Heart left ventricle (tissue), 16 donors: ENCODE measurements around the gene MAGEH1. TPM values are rescaled to one million over a fixed set of nuclear protein-coding genes. Genes with fewer than 3 reads are reported as not detected.

Experiments used
- ATAC-seq, 4 donors: fragments of 200-7000 bp; cut with Tn5 transposase; one replicate each; pipeline ENCODE4 v1.9.1; 2020 to 2022; ENCODE audit warnings: moderate library complexity in 4 of 4, mild to moderate bottlenecking in 3 of 4, moderate number of reproducible peaks in 1 of 4
- DNase-seq, 5 donors: peaks; one replicate each; pipeline ENCODE4 v3.0.0-alpha.2; 2020
- H3K27ac ChIP-seq, 12 donors: fragments of 200-600 bp; sonication (generic) in 4 of 12; one replicate each; pipeline versions ENCODE4 v1.5.0 to v1.8.0; 2016 to 2022; ENCODE audit warnings: mild to moderate bottlenecking in 2 of 12
- H3K27me3 ChIP-seq, 9 donors: fragments of 200-600 bp; sonication (generic) in 2 of 9; one replicate each; pipeline versions ENCODE4 v1.5.1 to v1.8.0; 2016 to 2022; ENCODE audit warnings: mild to moderate bottlenecking in 3 of 9
- H3K36me3 ChIP-seq, 9 donors: fragments of 200-600 bp; sonication (generic) in 2 of 9; one replicate each; pipeline versions ENCODE4 v1.5.0 to v1.8.0; 2018 to 2022; ENCODE audit warnings: mild to moderate bottlenecking in 2 of 9
- H3K4me1 ChIP-seq, 12 donors: fragments of 200-600 bp; sonication (generic) in 4 of 12; one replicate each; pipeline versions ENCODE4 v1.5.0 to v1.8.0; 2016 to 2022; ENCODE audit warnings: mild to moderate bottlenecking in 3 of 12
- H3K4me3 ChIP-seq, 12 donors: fragments of 200-600 bp; sonication (generic) in 4 of 12; one replicate each; pipeline versions ENCODE4 v1.5.0 to v1.8.0; 2017 to 2022; ENCODE audit warnings: mild to moderate bottlenecking in 9 of 12, moderate library complexity in 4 of 12
- H3K9me3 ChIP-seq, 12 donors: fragments of 200-600 bp; sonication (generic) in 4 of 12; one replicate each; pipeline versions ENCODE4 v1.5.0 to v1.8.0; 2016 to 2022; ENCODE audit warnings: mild to moderate bottlenecking in 1 of 12
- CTCF ChIP-seq, 12 donors: fragments of 200-600 bp; sonication (generic) in 4 of 12; IDR thresholded peaks; one replicate each; pipeline versions ENCODE4 v1.5.0 to v1.8.0; 2018 to 2022; ENCODE audit warnings: antibody characterized with exemption in 12 of 12, mild to moderate bottlenecking in 5 of 12
- POLR2A ChIP-seq, 2 donors: fragments of 450-650 bp; IDR thresholded peaks; one replicate each; pipeline ENCODE4 v1.6.1; 2017; ENCODE audit warnings: antibody characterized with exemption in 2 of 2, mild to moderate bottlenecking in 2 of 2, moderate library complexity in 2 of 2
- WGBS, 4 donors: extraction: QIAGEN DNeasy Blood & Tissue Kit in 2 of 4; methylation state at CpG; one replicate each; pipeline versions ENCODE4 v1.1.5 to v1.1.7; 2013 to 2018; 5-methylcytosine and 5-hydroxymethylcytosine counted together
- intact Hi-C, 10 donors: fragments of 100-400 bp; cut with DNase I; formaldehyde crosslinking; loops; one replicate each; pipeline versions ENCODE4 v1.11.1 to v1.14.2; 2022
- microRNA-seq, 4 donors: library from miRNA; unstranded; fragments of <30 nt; microRNA quantifications; one replicate each; pipeline versions ENCODE4 to v1.2.0, GENCODE V29; 2017 to 2020
- polyA plus RNA-seq, 2 donors: library from polyadenylated mRNA; stranded (reverse); fragments of 200-250 nt; gene quantifications; one replicate each; pipeline ENCODE4 v1.2.3, GENCODE V29; 2013
- total RNA-seq, 9 donors: library from RNA; depleted of rRNA in 2 of 9; stranded (reverse); fragments of >200 nt in 2 of 9; fragmentation: NEBNext Ultra II Directional in 3 of 9; extraction: Animal tissue kit (Norgen Biotek cat#: 25700) in 3 of 9; gene quantifications; one replicate each; pipeline versions ENCODE4 v1.1.0 to v1.2.4, GENCODE V29; 2016 to 2023
- donor health status: ischemic (EF 13 %, LVEDD 7.1; RV severe dilation, severe dysfunction).
- donor health status: healthy with polysubstance abuse.
- donor health status: DM: no; HTN: yes; CAD: no.
- donor health status: DM: no; HTN: no; CAD: no.
- donor health status: ischemic (EF 25% LVEDD 6.9; RV normal size, moderate dysfunction).
- donor health status: ischemic (EF 25% LVEDD 5.7; RV mildly dilated, moderate dysfunction).
- donor health status: healthy.
- donor health status: DM: yes; HTN: yes; CAD: no.
- donor health status: ischemic (EF 35%, LVEDD 5.7; RV mildly dilated, moderate dysfunction).
- donor health status: nonischemic (EF 11% LVEDD 7.7; RV severe dilation, severe dysfunction).
- donor health status: DM: yes; HTN: yes; CAD: no.
- donor health status: PGD.
- donor health status: ischemic (EF 29% LVEDD 5.4; RV normal size, mild dysfunction).
- donor health status: nonischemic (EF 23%, LVEDD 6.1; RV moderate dilation, normal function).

MAGEH1 gene
- total and polyA plus RNA-seq, 11 donors: 6.0 to 27.6 (median 12.0) TPM

GRCh38 chrX:55490121-55490520, 38.2 kb downstream of the MAGEH1 start:
- DNase-seq (no peak), ATAC-seq (no peak)
- Histone ChIP-seq H3K4me3 (peak overlapping the region in 11 of 12 donors; percentile 47 to 86 (median 71)), H3K36me3 (no peaks in the 10 kb centered on the region), H3K27me3 (peaks cover 0 to 6% (median 0%) of the 10 kb centered on the region in 9 donors), H3K4me1 (peaks cover 0 to 7% (median 0%) of the 10 kb centered on the region in 12 donors), H3K9me3 (no peaks in the 10 kb centered on the region), H3K27ac (peak overlapping the region in 11 of 12 donors; percentile 84 to 97 (median 91))
- TF ChIP-seq CTCF (IDR thresholded peaks at IDR 0.05) (no peak), POLR2A (IDR thresholded peaks at IDR 0.05) (no peak)
- 56 to 73% (median 59%) methylated on average over 4 of the region's 4 CpGs for WGBS, 4 donors
- intact Hi-C loops: no loop called here

- DNase-seq (no peak), ATAC-seq (no peak)
- Histone ChIP-seq H3K36me3 (no peaks in the 10 kb centered on the region), H3K27ac (peak overlapping the region in 1 of 12 donors; percentile 93), H3K4me3 (no peak overlapping the region), H3K4me1 (peaks cover 0 to 7% (median 0%) of the 10 kb centered on the region in 12 donors), H3K9me3 (no peaks in the 10 kb centered on the region), H3K27me3 (peaks cover 0 to 6% (median 0%) of the 10 kb centered on the region in 9 donors)
- intact Hi-C loops: no loop called here
- TF ChIP-seq CTCF (IDR thresholded peaks at IDR 0.05) (no peak), POLR2A (IDR thresholded peaks at IDR 0.05) (no peak)
- WGBS, 4 donors: 66 to 74% (median 69%) methylated on average over 4 of the region's 4 CpGs
These were observed 39.0 kb downstream of the MAGEH1 start for GRCh38 chrX:55490974-55491373.

Small RNAs within 50 kb of the gene (microRNA-seq; reads per million reads assigned to microRNA genes)
- gene MIR4536-1: 0 reads per million in 4 donors
- 0 reads per million in 4 donors for gene MIR4536-2

Other genes with a start within 250 kb of the MAGEH1 start
- not detected for gene PAGE5, start 231.8 kb upstream of the MAGEH1 start, total RNA-seq
- not detected for gene PAGE5, start 231.8 kb upstream of the MAGEH1 start, polyA plus RNA-seq
- gene PAGE3, start 187.2 kb upstream of the MAGEH1 start, total RNA-seq: not detected
- not detected for gene PAGE3, start 187.2 kb upstream of the MAGEH1 start, polyA plus RNA-seq
- 1 to 10 TPM in 7 of 9 donors, under 1 TPM in 2; 0.38 to 3.9 (median 1.9) TPM for gene USP51, start 37.7 kb downstream of the MAGEH1 start, total RNA-seq
- under 1 TPM; 0.35 to 0.76 TPM for gene USP51, start 37.7 kb downstream of the MAGEH1 start, polyA plus RNA-seq
- gene FOXR2, start 171.3 kb downstream of the MAGEH1 start, total RNA-seq: not detected
- not detected for gene FOXR2, start 171.3 kb downstream of the MAGEH1 start, polyA plus RNA-seq